K562 (cell line): ENCODE results near the gene MYL12A.

Experiments
- CBX5 ChIP-seq: IDR thresholded peaks from 2 replicates; pipeline ENCODE4 v1.6.1; 2014; ENCODE audit warnings: low read depth, borderline replicate concordance
- CEBPG ChIP-seq, 3 experiments: fragments of 200-800 bp in 1 of 3; sonication (Bioruptor generic) in 1 of 3; sonication (generic) in 1 of 3; formaldehyde crosslinking in 1 of 3; IDR thresholded peaks in 2 of 3; conservative IDR thresholded peaks in 1 of 3; 2 replicates each; pipeline versions ENCODE4 v1.6.1 to v1.8.0; 2016 to 2022; ENCODE audit warnings: missing compliant biosample characterization in 2 of 3, missing genetic modification characterization in 2 of 3, mild to moderate bottlenecking in 1 of 3, missing genetic modification reagents in 1 of 3
- CREB1 ChIP-seq, 2 experiments: sonication (generic) in 1 of 2; formaldehyde crosslinking in 1 of 2; IDR thresholded peaks; 2 replicates each; pipeline versions ENCODE4 v1.6.1 to v1.8.0; 2012 to 2022; ENCODE audit warnings: inconsistent platforms in 1 of 2, mild to moderate bottlenecking in 1 of 2, missing genetic modification reagents in 1 of 2, moderate library complexity in 1 of 2
- EZH2 ChIP-seq: IDR thresholded peaks from 2 replicates; pipeline ENCODE4 v1.6.1; 2012; ENCODE audit warnings: low read depth, mild to moderate bottlenecking, inconsistent platforms, low read length, borderline replicate concordance
- FOSL1 ChIP-seq: fragments of 200-800 bp; sonication (Bioruptor generic); conservative IDR thresholded peaks from 2 replicates; pipeline ENCODE4 v1.6.1; 2016; ENCODE audit warnings: missing genetic modification characterization, missing compliant biosample characterization
- GATA2 ChIP-seq: sonication (generic); formaldehyde crosslinking; IDR thresholded peaks from 2 replicates; pipeline ENCODE4 v1.4.0; 2020; ENCODE audit warnings: mild to moderate bottlenecking, missing genetic modification reagents
- MAFK ChIP-seq: IDR thresholded peaks from 2 replicates; pipeline ENCODE4 v1.6.1; 2011; ENCODE audit warnings: low read length, improper control_type of control experiment
- POLR2AphosphoS2 ChIP-seq: IDR thresholded peaks from 2 replicates; pipeline ENCODE4 v1.6.1; 2012; ENCODE audit warnings: low read length, improper control_type of control experiment
- SMARCC2 ChIP-seq: fragments of 450-650 bp; IDR thresholded peaks from 2 replicates; pipeline ENCODE4 v1.6.1; 2017; ENCODE audit warnings: antibody characterized with exemption, moderate library complexity, mild to moderate bottlenecking, low read depth
- ZNF263 ChIP-seq: sonication (generic); formaldehyde crosslinking; IDR thresholded peaks from 2 replicates; pipeline ENCODE4 v1.8.0; 2022; ENCODE audit warnings: mild to moderate bottlenecking, missing genetic modification reagents, borderline replicate concordance
- TF ChIP-seq, protein P1 (sequence below), 3 experiments: IDR thresholded peaks in 2 of 3; conservative IDR thresholded peaks in 1 of 3; 2 replicates each; pipeline ENCODE4 v1.5.1; 2011 to 2012; ENCODE audit warnings: low read length in 3 of 3, mild to moderate bottlenecking in 3 of 3, control low read depth in 2 of 3, improper control_type of control experiment in 1 of 3, inconsistent platforms in 1 of 3, low read depth in 1 of 3, mixed read lengths in 1 of 3, moderate library complexity in 1 of 3; ENCODE audit not compliant: insufficient read depth in 2 of 3
- TF ChIP-seq, protein P2 (sequence below): sonication (generic); formaldehyde crosslinking; IDR thresholded peaks from 2 replicates; pipeline ENCODE4 v1.8.1; 2023; ENCODE audit warnings: mild to moderate bottlenecking, missing genetic modification reagents
- TF ChIP-seq, protein P3 (sequence below): fragments of 250-450 bp; sonication (Bioruptor Pico); IDR thresholded peaks from 2 replicates; pipeline ENCODE4 v1.8.0; 2021; ENCODE audit warnings: borderline replicate concordance, mild to moderate bottlenecking, moderate library complexity; ENCODE audit not compliant: poor library complexity, severe bottlenecking

- TF ChIP-seq CREB1 (IDR thresholded peaks at IDR 0.05) (no peak), CREB1 (CRISPR knock-in tag; IDR thresholded peaks at IDR 0.05) (no peak), ZNF263 (CRISPR knock-in tag) (no peak), CBX5 (no peak), CEBPG (CRISPR knock-in tag; IDR thresholded peaks at IDR 0.05) (no peak), CEBPG (tag; conservative IDR thresholded peaks at IDR 0.05 in 1 of 2, IDR thresholded peaks at IDR 0.05 in 1 of 2) (no peak), SMARCC2 (no peak), EZH2 (no peak), FOSL1 (tag) (no peak), MAFK (no peak), GATA2 (CRISPR knock-in tag) (no peak), POLR2AphosphoS2 (no peak)
- TF ChIP-seq, protein P1, sequence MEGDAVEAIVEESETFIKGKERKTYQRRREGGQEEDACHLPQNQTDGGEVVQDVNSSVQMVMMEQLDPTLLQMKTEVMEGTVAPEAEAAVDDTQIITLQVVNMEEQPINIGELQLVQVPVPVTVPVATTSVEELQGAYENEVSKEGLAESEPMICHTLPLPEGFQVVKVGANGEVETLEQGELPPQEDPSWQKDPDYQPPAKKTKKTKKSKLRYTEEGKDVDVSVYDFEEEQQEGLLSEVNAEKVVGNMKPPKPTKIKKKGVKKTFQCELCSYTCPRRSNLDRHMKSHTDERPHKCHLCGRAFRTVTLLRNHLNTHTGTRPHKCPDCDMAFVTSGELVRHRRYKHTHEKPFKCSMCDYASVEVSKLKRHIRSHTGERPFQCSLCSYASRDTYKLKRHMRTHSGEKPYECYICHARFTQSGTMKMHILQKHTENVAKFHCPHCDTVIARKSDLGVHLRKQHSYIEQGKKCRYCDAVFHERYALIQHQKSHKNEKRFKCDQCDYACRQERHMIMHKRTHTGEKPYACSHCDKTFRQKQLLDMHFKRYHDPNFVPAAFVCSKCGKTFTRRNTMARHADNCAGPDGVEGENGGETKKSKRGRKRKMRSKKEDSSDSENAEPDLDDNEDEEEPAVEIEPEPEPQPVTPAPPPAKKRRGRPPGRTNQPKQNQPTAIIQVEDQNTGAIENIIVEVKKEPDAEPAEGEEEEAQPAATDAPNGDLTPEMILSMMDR (IDR thresholded peaks at IDR 0.05 in 2 of 3, conservative IDR thresholded peaks at IDR 0.05 in 1 of 3; ENCODE audit: insufficient read depth in 2 of 3, low read depth in 1 of 3, low read length in 3 of 3): no peak
- TF ChIP-seq, protein P2, sequence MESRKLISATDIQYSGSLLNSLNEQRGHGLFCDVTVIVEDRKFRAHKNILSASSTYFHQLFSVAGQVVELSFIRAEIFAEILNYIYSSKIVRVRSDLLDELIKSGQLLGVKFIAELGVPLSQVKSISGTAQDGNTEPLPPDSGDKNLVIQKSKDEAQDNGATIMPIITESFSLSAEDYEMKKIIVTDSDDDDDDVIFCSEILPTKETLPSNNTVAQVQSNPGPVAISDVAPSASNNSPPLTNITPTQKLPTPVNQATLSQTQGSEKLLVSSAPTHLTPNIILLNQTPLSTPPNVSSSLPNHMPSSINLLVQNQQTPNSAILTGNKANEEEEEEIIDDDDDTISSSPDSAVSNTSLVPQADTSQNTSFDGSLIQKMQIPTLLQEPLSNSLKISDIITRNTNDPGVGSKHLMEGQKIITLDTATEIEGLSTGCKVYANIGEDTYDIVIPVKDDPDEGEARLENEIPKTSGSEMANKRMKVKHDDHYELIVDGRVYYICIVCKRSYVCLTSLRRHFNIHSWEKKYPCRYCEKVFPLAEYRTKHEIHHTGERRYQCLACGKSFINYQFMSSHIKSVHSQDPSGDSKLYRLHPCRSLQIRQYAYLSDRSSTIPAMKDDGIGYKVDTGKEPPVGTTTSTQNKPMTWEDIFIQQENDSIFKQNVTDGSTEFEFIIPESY (CRISPR knock-in tag): no peak
- TF ChIP-seq, protein P3, sequence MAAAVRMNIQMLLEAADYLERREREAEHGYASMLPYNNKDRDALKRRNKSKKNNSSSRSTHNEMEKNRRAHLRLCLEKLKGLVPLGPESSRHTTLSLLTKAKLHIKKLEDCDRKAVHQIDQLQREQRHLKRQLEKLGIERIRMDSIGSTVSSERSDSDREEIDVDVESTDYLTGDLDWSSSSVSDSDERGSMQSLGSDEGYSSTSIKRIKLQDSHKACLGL (CRISPR knock-in tag): no peak
Measured at GRCh38 chr18:3216987-3217386, 30.6 kb upstream of the MYL12A start.
